ENCODE measurements around the gene STK11.

GRCh38 chr19:1266916-1267476 is 61.4 kb downstream of the STK11 start:
- TF ChIP-seq CTCF (IDR thresholded peaks at IDR 0.05) (peak; percentile 85 to 100 (median 100)), POLR2A (IDR thresholded peaks at IDR 0.05) (peak; percentile 36)
